Keratinocyte (primary cell): ENCODE results near the gene DEFB128. TPM values are rescaled to one million over a fixed set of nuclear protein-coding genes. Genes with fewer than 3 reads are reported as not detected.
"Not testable (repeated sequence)": the region's sequence is repeated elsewhere in the genome, so short reads cannot be mapped to it uniquely, and the experiment has no call there.

ENCODE experiments used
- DNase-seq: peaks from one replicate; pipeline ENCODE4 v3.0.0-alpha.2; 2011; ENCODE audit warnings: low read depth, missing footprints, low spot score
- FAIRE-seq: peaks from 2 replicates; lab custom pipeline; 2011; peaks lifted over from hg19 to GRCh38; lab: Jason Lieb, UNC
- H2AFZ ChIP-seq: 2 replicates; pipeline ENCODE4 v1.6.0; 2012; ENCODE audit warnings: low read length, control low read depth, inconsistent platforms; ENCODE audit not compliant: control insufficient read depth
- H3K27ac ChIP-seq: 2 replicates; pipeline ENCODE4 v1.5.1; 2011; ENCODE audit warnings: low read length; ENCODE audit not compliant: control insufficient read depth, insufficient read depth
- H3K27me3 ChIP-seq: 3 replicates; pipeline ENCODE4 v1.6.0; 2011; ENCODE audit warnings: low read length; ENCODE audit not compliant: control insufficient read depth, insufficient read depth; ENCODE audit errors: extremely low read depth
- H3K36me3 ChIP-seq, 2 experiments: 2 replicates in 1 of 2; 3 replicates in 1 of 2; pipeline ENCODE4 v1.5.1; 2011; ENCODE audit warnings: low read length in 2 of 2, mild to moderate bottlenecking in 1 of 2; ENCODE audit not compliant: control insufficient read depth in 2 of 2, insufficient read depth in 2 of 2; ENCODE audit errors: extremely low read depth in 1 of 2
- H3K4me1 ChIP-seq: 3 replicates; pipeline ENCODE4 v1.5.1; 2011; ENCODE audit warnings: low read length; ENCODE audit not compliant: control insufficient read depth, insufficient read depth; ENCODE audit errors: extremely low read depth
- H3K4me2 ChIP-seq: 3 replicates; pipeline ENCODE4 v1.6.0; 2011; ENCODE audit warnings: low read depth, low read length; ENCODE audit not compliant: control insufficient read depth, insufficient read depth; ENCODE audit errors: extremely low read depth
- H3K4me3 ChIP-seq, 3 experiments: fragments of 200-600 bp in 1 of 3; sonication (generic) in 1 of 3; 2 replicates in 2 of 3; 3 replicates in 1 of 3; pipeline ENCODE4 v1.5.1; 2011 to 2016; ENCODE audit warnings: low read length in 3 of 3, mild to moderate bottlenecking in 3 of 3, control low read depth in 2 of 3, inconsistent platforms in 1 of 3, low read depth in 1 of 3, mixed read lengths in 1 of 3, mixed run types in 1 of 3, moderate library complexity in 1 of 3; ENCODE audit not compliant: control insufficient read depth in 2 of 3, insufficient read depth in 2 of 3; ENCODE audit errors: extremely low read depth in 1 of 3
- H3K79me2 ChIP-seq: 2 replicates; pipeline ENCODE4 v1.6.0; 2012; ENCODE audit warnings: low read length; ENCODE audit not compliant: control insufficient read depth, insufficient read depth
- H3K9ac ChIP-seq: 3 replicates; pipeline ENCODE4 v1.6.0; 2011; ENCODE audit warnings: low read length; ENCODE audit not compliant: control insufficient read depth, insufficient read depth; ENCODE audit errors: extremely low read depth
- H3K9me1 ChIP-seq: 3 replicates; pipeline ENCODE4 v1.6.0; 2011; ENCODE audit warnings: low read length; ENCODE audit not compliant: control insufficient read depth, insufficient read depth; ENCODE audit errors: extremely low read depth
- H3K9me3 ChIP-seq: 2 replicates; pipeline ENCODE4 v1.5.1; 2012; ENCODE audit warnings: low read depth, low read length; ENCODE audit not compliant: control insufficient read depth
- H4K20me1 ChIP-seq: 3 replicates; pipeline ENCODE4 v1.6.0; 2011; ENCODE audit warnings: low read length; ENCODE audit not compliant: control insufficient read depth, insufficient read depth; ENCODE audit errors: extremely low read depth
- CTCF ChIP-seq, 3 experiments: IDR thresholded peaks in 1 of 3; conservative IDR thresholded peaks in 1 of 3; optimal IDR thresholded peaks in 1 of 3; 2 replicates in 2 of 3; 3 replicates in 1 of 3; pipeline versions ENCODE3 to v1.5.1; 2011; ENCODE audit warnings: low read length in 3 of 3, mild to moderate bottlenecking in 3 of 3, moderate library complexity in 2 of 3, control low read depth in 1 of 3, inconsistent platforms in 1 of 3; ENCODE audit not compliant: insufficient read depth in 2 of 3; ENCODE audit errors: extremely low read depth in 1 of 3
- EZH2 ChIP-seq: IDR thresholded peaks from one replicate; pipeline ENCODE4 v1.6.1; 2012; ENCODE audit warnings: inconsistent platforms, mild to moderate bottlenecking, low read length, moderate library complexity
- dilution Hi-C: fragments of 300-500 bp; cut with MboI; formaldehyde crosslinking; loops from one replicate; pipeline ENCODE4 v1.7.0; 2020; ENCODE audit warnings: low sequenced_read_pairs; ENCODE audit not compliant: extremely low pct_ligation_motif_present
- polyA plus RNA-seq, 5 experiments: library from polyadenylated mRNA; depleted of rRNA in 3 of 5; stranded (reverse) in 3 of 5; stranded (forward) in 1 of 5; unstranded in 1 of 5; fragments of >200 nt; gene quantifications; 1 replicate in 1 of 5; 2 replicates in 3 of 5; 3 replicates in 1 of 5; pipeline versions ENCODE4 v1.2.1 to v1.2.3, GENCODE V29; 2011 to 2012; ENCODE audit warnings: missing spikeins in 2 of 5, low read depth in 1 of 5, low replicate concordance in 1 of 5

The DEFB128 gene
- polyA plus RNA-seq, 1 donor (not counting 4 experiments of a cell fraction or from before 2014, with no cell fraction given): not detected

- Histone ChIP-seq H3K27ac (no peak overlapping the region), H3K9ac (no peak overlapping the region), H3K4me1 (no peaks in the 10 kb centered on the region), H2AFZ (no peak overlapping the region), H3K27me3 (no peaks in the 10 kb centered on the region), H3K9me3 (no peaks in the 10 kb centered on the region), H3K4me3 (no peak overlapping the region), H3K36me3 (no peaks in the 10 kb centered on the region), H3K79me2 (no peaks in the 10 kb centered on the region), H4K20me1 (no peaks in the 10 kb centered on the region), H3K4me2 (no peak overlapping the region), H3K9me1 (no peaks in the 10 kb centered on the region)
- FAIRE-seq (no peak), DNase-seq (no peak)
- dilution Hi-C loops: no loop called here
- TF ChIP-seq EZH2 (no peak), CTCF (optimal IDR thresholded peaks at IDR 0.05 in 1 of 3, IDR thresholded peaks at IDR 0.05 in 1 of 3, conservative IDR thresholded peaks at IDR 0.05 in 1 of 3; ENCODE audit: extremely low read depth in 1 of 3, insufficient read depth in 2 of 3, low read length in 3 of 3) (no peak)
Observed at GRCh38 chr20:227439-228105, 38.1 kb upstream of the DEFB128 start.

GRCh38 chr20:226958-227357 is 37.4 kb upstream of the DEFB128 start, which contains the start of gene DEFB129:
TSS of gene DEFB129 (plus strand) at chr20:227258. CDS start at chr20:227289, 31 bp downstream.
- Histone ChIP-seq H3K4me1 (no peaks in the 10 kb centered on the region), H2AFZ (no peak within 1 kb of the TSS), H3K9me3 (no peaks in the 10 kb centered on the region), H3K27me3 (no peaks in the 10 kb centered on the region), H3K9ac (no peak within 1 kb of the TSS), H3K79me2 (no peaks in the 10 kb centered on the region), H3K9me1 (no peaks in the 10 kb centered on the region), H3K36me3 (no peaks in the 10 kb centered on the region), H3K4me3 (no peak within 1 kb of the TSS), H3K4me2 (no peak within 1 kb of the TSS), H4K20me1 (no peaks in the 10 kb centered on the region), H3K27ac (no peak within 1 kb of the TSS)
- TF ChIP-seq EZH2 (no peak), CTCF (optimal IDR thresholded peaks at IDR 0.05 in 1 of 3, IDR thresholded peaks at IDR 0.05 in 1 of 3, conservative IDR thresholded peaks at IDR 0.05 in 1 of 3; ENCODE audit: extremely low read depth in 1 of 3, insufficient read depth in 2 of 3, low read length in 3 of 3) (no peak)
- DNase-seq (no peak), FAIRE-seq (no peak)
- dilution Hi-C loops: no loop called here

GRCh38 chr20:225879-226278 is 36.4 kb upstream of the DEFB128 start:
- FAIRE-seq, H3K9me1 ChIP-seq: not testable (repeated sequence)

More at GRCh38 chr20:225879-226278, 36.4 kb upstream of the DEFB128 start:
- H3K4me1 ChIP-seq, H4K20me1 ChIP-seq, DNase-seq, H3K27me3 ChIP-seq, H2AFZ ChIP-seq, dilution Hi-C loops, H3K4me3 ChIP-seq, H3K9ac ChIP-seq, H3K9me3 ChIP-seq, H3K79me2 ChIP-seq, H3K27ac ChIP-seq, H3K4me2 ChIP-seq, H3K36me3 ChIP-seq: not testable (repeated sequence)
